ENCODE measurements around the gene DNM3.

Gene DNM3

GRCh38 chr1:172448995-172449584, 607.8 kb downstream of the DNM3 start:
- Histone ChIP-seq H3K27ac (ENCODE audit: low read length) (no peak overlapping the region), H3K27me3 (ENCODE audit: control insufficient read depth in 1 of 2, insufficient read depth in 2 of 2, low read length in 2 of 2) (no peaks in the 10 kb centered on the region), H3K9ac (ENCODE audit: low read length in 2 of 2) (no peak overlapping the region), H3K9me3 (ENCODE audit: control insufficient read depth in 2 of 2, low read length in 2 of 2) (no peaks in the 10 kb centered on the region), H3K36me3 (ENCODE audit: control insufficient read depth in 2 of 2, insufficient read depth in 2 of 2, low read length in 2 of 2) (no peaks in the 10 kb centered on the region), H3K4me3 (ENCODE audit: low read length in 2 of 2) (no peak overlapping the region), H3K4me1 (ENCODE audit: control insufficient read depth, insufficient read depth, low read length) (peaks cover 1% of the 10 kb centered on the region)

- H3K9ac ChIP-seq (ENCODE audit: low read length in 2 of 2) = peak overlapping the region in 1 of 2 donors; percentile 51
Observed at GRCh38 chr1:172449585-172450523, 608.6 kb downstream of the DNM3 start.

GRCh38 chr1:172450524-172450885, 609.2 kb downstream of the DNM3 start:
- H3K36me3 ChIP-seq (ENCODE audit: control insufficient read depth in 2 of 2, insufficient read depth in 2 of 2, low read length in 2 of 2) = no peaks in the 10 kb centered on the region
- peak overlapping the region in 1 of 2 donors; percentile 49 for H3K4me3 ChIP-seq (ENCODE audit: low read length in 2 of 2)
- no peak overlapping the region for H3K27ac ChIP-seq (ENCODE audit: low read length)
- H3K9ac ChIP-seq (ENCODE audit: low read length in 2 of 2) = no peak overlapping the region
- H3K4me1 ChIP-seq (ENCODE audit: control insufficient read depth, insufficient read depth, low read length) = no peaks in the 10 kb centered on the region
- H3K27me3 ChIP-seq (ENCODE audit: control insufficient read depth in 1 of 2, insufficient read depth in 2 of 2, low read length in 2 of 2) = no peaks in the 10 kb centered on the region
- H3K9me3 ChIP-seq (ENCODE audit: control insufficient read depth in 2 of 2, low read length in 2 of 2) = no peaks in the 10 kb centered on the region

More at GRCh38 chr1:172449585-172450523, 608.6 kb downstream of the DNM3 start:
- Histone ChIP-seq H3K27me3 (ENCODE audit: control insufficient read depth in 1 of 2, insufficient read depth in 2 of 2, low read length in 2 of 2) (no peaks in the 10 kb centered on the region), H3K4me1 (ENCODE audit: control insufficient read depth, insufficient read depth, low read length) (no peaks in the 10 kb centered on the region), H3K36me3 (ENCODE audit: control insufficient read depth in 2 of 2, insufficient read depth in 2 of 2, low read length in 2 of 2) (no peaks in the 10 kb centered on the region), H3K27ac (ENCODE audit: low read length) (no peak overlapping the region), H3K4me3 (ENCODE audit: low read length in 2 of 2) (peak overlapping the region; percentile 17 to 49), H3K9me3 (ENCODE audit: control insufficient read depth in 2 of 2, low read length in 2 of 2) (no peaks in the 10 kb centered on the region)

GRCh38 chr1:172451002-172451443, 609.7 kb downstream of the DNM3 start:
- H3K9ac ChIP-seq (ENCODE audit: low read length in 2 of 2) = no peak overlapping the region
- no peak overlapping the region for H3K4me3 ChIP-seq (ENCODE audit: low read length in 2 of 2)

GRCh38 chr1:172452536-172453152, 611.3 kb downstream of the DNM3 start:
- no peak overlapping the region for H3K9ac ChIP-seq (ENCODE audit: low read length in 2 of 2)
- H3K9me3 ChIP-seq (ENCODE audit: control insufficient read depth in 2 of 2, low read length in 2 of 2) = no peaks in the 10 kb centered on the region
- no peaks in the 10 kb centered on the region for H3K4me1 ChIP-seq (ENCODE audit: control insufficient read depth, insufficient read depth, low read length)
- no peak overlapping the region for H3K4me3 ChIP-seq (ENCODE audit: low read length in 2 of 2)
- no peak overlapping the region for H3K27ac ChIP-seq (ENCODE audit: low read length)
- H3K36me3 ChIP-seq (ENCODE audit: control insufficient read depth in 2 of 2, insufficient read depth in 2 of 2, low read length in 2 of 2) = no peaks in the 10 kb centered on the region
- H3K27me3 ChIP-seq (ENCODE audit: control insufficient read depth in 1 of 2, insufficient read depth in 2 of 2, low read length in 2 of 2) = no peaks in the 10 kb centered on the region

More at GRCh38 chr1:172451002-172451443, 609.7 kb downstream of the DNM3 start:
- no peaks in the 10 kb centered on the region for H3K27me3 ChIP-seq (ENCODE audit: control insufficient read depth in 1 of 2, insufficient read depth in 2 of 2, low read length in 2 of 2)
- no peaks in the 10 kb centered on the region for H3K36me3 ChIP-seq (ENCODE audit: control insufficient read depth in 2 of 2, insufficient read depth in 2 of 2, low read length in 2 of 2)
- no peaks in the 10 kb centered on the region for H3K9me3 ChIP-seq (ENCODE audit: control insufficient read depth in 2 of 2, low read length in 2 of 2)
- no peak overlapping the region for H3K27ac ChIP-seq (ENCODE audit: low read length)
- H3K4me1 ChIP-seq (ENCODE audit: control insufficient read depth, insufficient read depth, low read length) = no peaks in the 10 kb centered on the region

- no peaks in the 10 kb centered on the region for H3K9me3 ChIP-seq (ENCODE audit: control insufficient read depth in 2 of 2, low read length in 2 of 2)
- no peak overlapping the region for H3K4me3 ChIP-seq (ENCODE audit: low read length in 2 of 2)
- H3K9ac ChIP-seq (ENCODE audit: low read length in 2 of 2) = no peak overlapping the region
- no peaks in the 10 kb centered on the region for H3K36me3 ChIP-seq (ENCODE audit: control insufficient read depth in 2 of 2, insufficient read depth in 2 of 2, low read length in 2 of 2)
- H3K4me1 ChIP-seq (ENCODE audit: control insufficient read depth, insufficient read depth, low read length) = no peaks in the 10 kb centered on the region
- no peak overlapping the region for H3K27ac ChIP-seq (ENCODE audit: low read length)
- no peaks in the 10 kb centered on the region for H3K27me3 ChIP-seq (ENCODE audit: control insufficient read depth in 1 of 2, insufficient read depth in 2 of 2, low read length in 2 of 2)
Observed at GRCh38 chr1:172453153-172453545, 611.9 kb downstream of the DNM3 start.

- Histone ChIP-seq H3K9ac (ENCODE audit: low read length in 2 of 2) (no peak overlapping the region), H3K4me1 (ENCODE audit: control insufficient read depth, insufficient read depth, low read length) (no peaks in the 10 kb centered on the region), H3K27ac (ENCODE audit: low read length) (no peak overlapping the region), H3K27me3 (ENCODE audit: control insufficient read depth in 1 of 2, insufficient read depth in 2 of 2, low read length in 2 of 2) (no peaks in the 10 kb centered on the region), H3K36me3 (ENCODE audit: control insufficient read depth in 2 of 2, insufficient read depth in 2 of 2, low read length in 2 of 2) (no peaks in the 10 kb centered on the region), H3K4me3 (ENCODE audit: low read length in 2 of 2) (no peak overlapping the region), H3K9me3 (ENCODE audit: control insufficient read depth in 2 of 2, low read length in 2 of 2) (no peaks in the 10 kb centered on the region)
Observed at GRCh38 chr1:172453607-172454006, 612.3 kb downstream of the DNM3 start.

- H3K27me3 ChIP-seq (ENCODE audit: control insufficient read depth in 1 of 2, insufficient read depth in 2 of 2, low read length in 2 of 2) = no peaks in the 10 kb centered on the region
- no peak overlapping the region for H3K9ac ChIP-seq (ENCODE audit: low read length in 2 of 2)
- H3K9me3 ChIP-seq (ENCODE audit: control insufficient read depth in 2 of 2, low read length in 2 of 2) = no peaks in the 10 kb centered on the region
- no peak overlapping the region for H3K4me3 ChIP-seq (ENCODE audit: low read length in 2 of 2)
- no peak overlapping the region for H3K27ac ChIP-seq (ENCODE audit: low read length)
- no peaks in the 10 kb centered on the region for H3K36me3 ChIP-seq (ENCODE audit: control insufficient read depth in 2 of 2, insufficient read depth in 2 of 2, low read length in 2 of 2)
- H3K4me1 ChIP-seq (ENCODE audit: control insufficient read depth, insufficient read depth, low read length) = no peaks in the 10 kb centered on the region
Observed at GRCh38 chr1:172455451-172455850, 614.2 kb downstream of the DNM3 start.

- no peaks in the 10 kb centered on the region for H3K9me3 ChIP-seq (ENCODE audit: control insufficient read depth in 2 of 2, low read length in 2 of 2)
- no peak overlapping the region for H3K9ac ChIP-seq (ENCODE audit: low read length in 2 of 2)
- H3K27ac ChIP-seq (ENCODE audit: low read length) = no peak overlapping the region
- no peaks in the 10 kb centered on the region for H3K36me3 ChIP-seq (ENCODE audit: control insufficient read depth in 2 of 2, insufficient read depth in 2 of 2, low read length in 2 of 2)
- H3K4me1 ChIP-seq (ENCODE audit: control insufficient read depth, insufficient read depth, low read length) = no peaks in the 10 kb centered on the region
- H3K4me3 ChIP-seq (ENCODE audit: low read length in 2 of 2) = no peak overlapping the region
- H3K27me3 ChIP-seq (ENCODE audit: control insufficient read depth in 1 of 2, insufficient read depth in 2 of 2, low read length in 2 of 2) = no peaks in the 10 kb centered on the region
Observed at GRCh38 chr1:172456344-172456769, 615.1 kb downstream of the DNM3 start.

GRCh38 chr1:172457479-172458130, 616.3 kb downstream of the DNM3 start:
- Histone ChIP-seq H3K36me3 (ENCODE audit: control insufficient read depth in 2 of 2, insufficient read depth in 2 of 2, low read length in 2 of 2) (no peaks in the 10 kb centered on the region), H3K9ac (ENCODE audit: low read length in 2 of 2) (no peak overlapping the region)

More at GRCh38 chr1:172457479-172458130, 616.3 kb downstream of the DNM3 start:
- H3K4me3 ChIP-seq (ENCODE audit: low read length in 2 of 2) = no peak overlapping the region
- H3K9me3 ChIP-seq (ENCODE audit: control insufficient read depth in 2 of 2, low read length in 2 of 2) = no peaks in the 10 kb centered on the region
- no peak overlapping the region for H3K27ac ChIP-seq (ENCODE audit: low read length)
- no peaks in the 10 kb centered on the region for H3K27me3 ChIP-seq (ENCODE audit: control insufficient read depth in 1 of 2, insufficient read depth in 2 of 2, low read length in 2 of 2)
- H3K4me1 ChIP-seq (ENCODE audit: control insufficient read depth, insufficient read depth, low read length) = no peaks in the 10 kb centered on the region
